Smooth muscle cell (in vitro differentiated cells): ENCODE measurements around the gene PLSCR5. TPM values are rescaled to one million over a fixed set of nuclear protein-coding genes. Genes with fewer than 3 reads are reported as not detected.
A peak's percentile ranks its signal among the peaks of the same experiment; 100 is the strongest.

Source experiments
- DNase-seq: peaks from one replicate; lab custom pipeline; 2025; ENCODE audit not compliant: unreplicated experiment; lab: John Stamatoyannopoulos, UW
- H2AFZ ChIP-seq: fragments of 200-600 bp; sonication (generic); 2 replicates; pipeline ENCODE4 v1.6.0; 2016; ENCODE audit warnings: antibody characterized with exemption, low read depth, mild to moderate bottlenecking
- H3F3A ChIP-seq: fragments of 200-600 bp; sonication (generic); 2 replicates; pipeline ENCODE4 v1.6.0; 2017; ENCODE audit warnings: antibody characterized with exemption, low read depth
- H3K27ac ChIP-seq: fragments of 200-600 bp; sonication (generic); 2 replicates; pipeline ENCODE4 v1.5.1; 2016; ENCODE audit warnings: low read depth, mild to moderate bottlenecking
- H3K27me3 ChIP-seq: fragments of 200-600 bp; sonication (generic); 2 replicates; pipeline ENCODE4 v1.6.1; 2016; ENCODE audit warnings: low read depth, mild to moderate bottlenecking
- H3K36me3 ChIP-seq: fragments of 200-600 bp; sonication (generic); 2 replicates; pipeline ENCODE4 v1.5.1; 2016; ENCODE audit warnings: low read depth
- H3K4me1 ChIP-seq: fragments of 200-600 bp; sonication (generic); 2 replicates; pipeline ENCODE4 v1.5.1; 2016; ENCODE audit warnings: low read depth
- H3K4me2 ChIP-seq: fragments of 200-600 bp; sonication (generic); 2 replicates; pipeline ENCODE4 v1.6.0; 2016; ENCODE audit warnings: mild to moderate bottlenecking
- H3K4me3 ChIP-seq: fragments of 200-600 bp; sonication (generic); 2 replicates; pipeline ENCODE4 v1.5.1; 2016; ENCODE audit warnings: mild to moderate bottlenecking
- H3K79me2 ChIP-seq: fragments of 200-600 bp; sonication (generic); 2 replicates; pipeline ENCODE4 v1.6.0; 2016; ENCODE audit warnings: low read depth, mild to moderate bottlenecking
- H3K9ac ChIP-seq: fragments of 200-600 bp; sonication (generic); 2 replicates; pipeline ENCODE4 v1.6.0; 2016; ENCODE audit warnings: low read depth
- H3K9me3 ChIP-seq: fragments of 200-600 bp; sonication (generic); replicated peaks from 2 replicates; pipeline ENCODE4 v1.5.1; 2016; ENCODE audit warnings: low read depth
- H4K20me1 ChIP-seq: fragments of 200-600 bp; sonication (generic); 2 replicates; pipeline ENCODE4 v1.6.0; 2016; ENCODE audit warnings: low read depth
- WGBS: methylation state at CpG from one replicate; pipeline ENCODE4 v1.1.7; 2016; ENCODE audit warnings: low lambda C conversion rate; 5-methylcytosine and 5-hydroxymethylcytosine counted together
- polyA plus RNA-seq: library from polyadenylated mRNA; unstranded; fragments of >200 nt; fragmentation: Nextera tagmentation; extraction: Ambion mirVana; gene quantifications from 2 replicates; pipeline ENCODE4 v1.2.1, GENCODE V29; 2016
- total RNA-seq: library from RNA; depleted of rRNA; stranded (reverse); fragments of >200 nt; gene quantifications from 2 replicates; pipeline ENCODE4 v1.2.3, GENCODE V29; 2014
- TF ChIP-seq, protein P1 (sequence below): fragments of 200-600 bp; sonication (generic); IDR thresholded peaks from 2 replicates; pipeline ENCODE4 v1.5.1; 2017; ENCODE audit warnings: borderline replicate concordance, mild to moderate bottlenecking, antibody characterized with exemption; ENCODE audit not compliant: insufficient read depth, poor library complexity, severe bottlenecking

PLSCR5 gene
- total and polyA plus RNA-seq, 2 experiments from 2014 or later = 0.49 TPM; not detected in 1

DNA sequence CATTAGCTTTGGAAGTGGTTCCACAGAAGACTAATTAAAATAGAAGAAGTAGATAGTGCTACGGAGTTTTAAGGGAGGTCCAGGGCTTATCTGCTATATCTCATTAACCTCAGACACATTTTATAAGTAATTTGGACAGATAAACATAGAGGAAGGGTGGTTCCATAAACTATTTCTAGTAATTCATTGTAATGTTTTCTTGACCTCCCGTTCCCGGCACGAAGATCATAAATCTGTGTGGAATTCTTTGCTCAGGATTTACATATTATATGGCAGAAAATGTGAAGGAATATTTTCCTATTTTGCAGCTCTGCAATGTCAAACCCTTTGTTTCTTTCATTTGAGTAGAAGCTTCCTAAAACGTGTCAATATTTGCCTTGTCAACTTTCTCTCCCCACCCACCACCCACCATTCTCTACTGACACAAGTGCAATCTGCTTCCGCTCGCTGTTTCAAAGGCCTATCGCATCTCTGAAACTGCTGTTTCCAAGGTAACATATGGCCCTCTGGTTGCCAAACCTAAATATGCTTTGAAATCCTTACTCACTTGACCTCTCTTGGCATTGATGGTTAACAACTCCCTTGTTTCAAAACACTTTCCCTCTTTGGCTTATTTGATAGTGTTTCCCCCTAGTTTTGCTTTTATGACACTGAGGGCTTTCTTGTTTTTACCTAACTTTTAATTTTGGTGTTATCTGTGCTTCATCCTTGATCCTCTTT is 21.4 kb upstream of the PLSCR5 start:
- TF ChIP-seq, protein P1, sequence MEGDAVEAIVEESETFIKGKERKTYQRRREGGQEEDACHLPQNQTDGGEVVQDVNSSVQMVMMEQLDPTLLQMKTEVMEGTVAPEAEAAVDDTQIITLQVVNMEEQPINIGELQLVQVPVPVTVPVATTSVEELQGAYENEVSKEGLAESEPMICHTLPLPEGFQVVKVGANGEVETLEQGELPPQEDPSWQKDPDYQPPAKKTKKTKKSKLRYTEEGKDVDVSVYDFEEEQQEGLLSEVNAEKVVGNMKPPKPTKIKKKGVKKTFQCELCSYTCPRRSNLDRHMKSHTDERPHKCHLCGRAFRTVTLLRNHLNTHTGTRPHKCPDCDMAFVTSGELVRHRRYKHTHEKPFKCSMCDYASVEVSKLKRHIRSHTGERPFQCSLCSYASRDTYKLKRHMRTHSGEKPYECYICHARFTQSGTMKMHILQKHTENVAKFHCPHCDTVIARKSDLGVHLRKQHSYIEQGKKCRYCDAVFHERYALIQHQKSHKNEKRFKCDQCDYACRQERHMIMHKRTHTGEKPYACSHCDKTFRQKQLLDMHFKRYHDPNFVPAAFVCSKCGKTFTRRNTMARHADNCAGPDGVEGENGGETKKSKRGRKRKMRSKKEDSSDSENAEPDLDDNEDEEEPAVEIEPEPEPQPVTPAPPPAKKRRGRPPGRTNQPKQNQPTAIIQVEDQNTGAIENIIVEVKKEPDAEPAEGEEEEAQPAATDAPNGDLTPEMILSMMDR = no peak
- H3K4me3 ChIP-seq = no peak overlapping the region
- no peaks in the 10 kb centered on the region for H3K27me3 ChIP-seq
- no peak overlapping the region for H3K9ac ChIP-seq
- H3K36me3 ChIP-seq = no peaks in the 10 kb centered on the region
- H4K20me1 ChIP-seq = no peaks in the 10 kb centered on the region
- H3K4me1 ChIP-seq = no peaks in the 10 kb centered on the region
- no peak for DNase-seq
- H3K27ac ChIP-seq = no peak overlapping the region
- WGBS = 77% methylated on average over 8 of the region's 8 CpGs
- H3F3A ChIP-seq = no peaks in the 10 kb centered on the region
- H3K79me2 ChIP-seq = no peaks in the 10 kb centered on the region
- no peaks in the 10 kb centered on the region for H3K9me3 ChIP-seq
- no peak overlapping the region for H3K4me2 ChIP-seq
- H2AFZ ChIP-seq = no peak overlapping the region

DNA sequence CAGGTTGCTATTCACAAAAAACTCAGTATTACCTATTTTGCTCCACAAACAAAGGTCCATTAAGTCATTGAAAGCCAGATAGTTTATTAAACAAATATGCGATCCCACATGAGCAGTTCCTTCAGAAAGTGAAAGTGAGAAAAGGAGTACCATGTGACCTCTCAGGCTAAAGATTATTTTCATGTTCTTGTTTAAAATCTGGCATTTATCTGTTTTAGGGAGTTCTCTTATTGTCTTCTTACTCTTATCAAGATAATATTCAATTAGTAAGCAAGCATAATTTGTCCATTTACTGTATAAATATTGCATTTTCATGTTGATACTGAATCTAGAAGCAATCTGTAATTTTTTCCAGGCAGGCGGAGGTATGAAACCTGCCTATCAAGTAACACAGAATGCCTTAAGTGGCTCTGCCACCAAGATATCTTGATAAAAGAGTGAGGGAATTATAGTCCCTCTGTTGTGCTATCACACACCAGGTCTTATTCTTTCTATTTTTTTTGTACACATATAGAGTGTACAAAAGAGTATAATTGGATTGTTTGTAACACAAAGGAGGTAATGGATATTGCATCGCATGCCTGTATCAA is 20.1 kb upstream of the PLSCR5 start:
- Histone ChIP-seq H3K4me2 (no peak overlapping the region), H3K4me1 (no peaks in the 10 kb centered on the region), H3K79me2 (no peaks in the 10 kb centered on the region), H3K36me3 (no peaks in the 10 kb centered on the region), H3K27me3 (no peaks in the 10 kb centered on the region), H3K27ac (no peak overlapping the region), H2AFZ (no peak overlapping the region), H4K20me1 (no peaks in the 10 kb centered on the region), H3K9me3 (no peaks in the 10 kb centered on the region), H3F3A (no peaks in the 10 kb centered on the region), H3K4me3 (peak overlapping the region; percentile 8), H3K9ac (no peak overlapping the region)
- 96% methylated on average over 3 of the region's 3 CpGs for WGBS
- TF ChIP-seq, protein P1 = no peak
- no peak for DNase-seq

DNA sequence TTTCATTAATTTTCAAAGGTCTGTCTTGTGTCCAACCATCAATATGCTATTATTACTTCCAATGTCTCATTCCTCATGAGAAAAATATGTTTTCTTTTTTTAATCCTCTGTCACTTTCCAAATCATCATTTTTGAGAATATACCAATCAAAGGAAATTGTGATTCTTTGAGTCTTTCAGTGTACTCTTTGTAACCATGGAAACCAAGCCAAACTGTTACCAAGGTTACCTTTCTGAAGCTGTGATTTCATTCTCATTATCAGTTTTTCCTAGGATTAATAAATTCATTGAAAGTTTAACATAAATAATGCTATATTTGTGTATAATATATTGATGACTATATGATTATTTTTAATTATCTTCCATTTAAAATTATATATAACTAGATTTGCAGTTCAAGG is 16.6 kb upstream of the PLSCR5 start:
- Histone ChIP-seq H3K4me2 (no peak overlapping the region), H2AFZ (no peak overlapping the region), H3K9ac (no peak overlapping the region), H4K20me1 (no peaks in the 10 kb centered on the region), H3K4me1 (no peaks in the 10 kb centered on the region), H3K36me3 (no peaks in the 10 kb centered on the region), H3K27ac (no peak overlapping the region), H3K27me3 (no peaks in the 10 kb centered on the region), H3K4me3 (no peak overlapping the region), H3K79me2 (no peaks in the 10 kb centered on the region), H3K9me3 (no peaks in the 10 kb centered on the region), H3F3A (no peaks in the 10 kb centered on the region)
- no peak for DNase-seq
- TF ChIP-seq, protein P1 = no peak

DNA sequence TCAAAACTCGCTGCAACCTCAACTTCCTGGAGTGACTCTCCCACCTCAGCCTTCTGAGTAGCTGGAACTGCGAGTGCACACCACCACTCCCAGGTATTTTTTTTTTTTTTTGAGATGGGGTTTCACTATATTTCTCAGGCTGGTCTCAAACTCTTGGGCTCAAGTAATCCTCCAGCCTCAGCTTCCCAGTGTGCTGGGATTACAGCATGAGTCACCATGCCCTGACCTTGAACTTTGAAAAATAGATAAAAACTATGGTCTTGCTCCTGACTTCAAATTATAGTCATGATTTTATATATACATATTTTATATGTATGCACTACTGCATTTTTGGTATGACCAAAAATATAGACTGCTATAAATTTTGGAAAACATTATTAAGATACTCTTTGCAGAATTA is 6.9 kb upstream of the PLSCR5 start:
- Histone ChIP-seq H4K20me1 (no peaks in the 10 kb centered on the region), H3K27ac (no peak overlapping the region), H3K4me1 (no peaks in the 10 kb centered on the region), H3K79me2 (no peaks in the 10 kb centered on the region), H3K36me3 (no peaks in the 10 kb centered on the region), H3K9me3 (no peaks in the 10 kb centered on the region), H3K27me3 (no peaks in the 10 kb centered on the region), H3K4me3 (no peak overlapping the region), H3K9ac (no peak overlapping the region), H3K4me2 (no peak overlapping the region), H2AFZ (no peak overlapping the region), H3F3A (no peaks in the 10 kb centered on the region)
- no peak for DNase-seq
- TF ChIP-seq, protein P1 = no peak
- WGBS = 84% methylated on average over 2 of the region's 2 CpGs
